HCT116 (cell line): ENCODE data around the gene MYO1F. TPM values are rescaled to one million over a fixed set of nuclear protein-coding genes. Genes with fewer than 3 reads are reported as not detected.

Experiments
- total RNA-seq: library from RNA; stranded (reverse); gene quantifications from one replicate; pipeline ENCODE4 v1.2.1, GENCODE V29; 2021; ENCODE audit not compliant: unreplicated experiment

MYO1F gene
- total RNA-seq, 1 experiment from 2014 or later, result 0.39 TPM

Other genes starting within 250 kb of the MYO1F start
- gene KANK3, start 234.2 kb downstream of the MYO1F start, total RNA-seq, result 21.7 TPM
- 54.8 TPM for gene ANGPTL4, start 213.3 kb downstream of the MYO1F start, total RNA-seq
- 140 TPM for gene RAB11B, start 187.1 kb downstream of the MYO1F start, total RNA-seq
- gene MARCHF2, start 164.1 kb downstream of the MYO1F start, total RNA-seq, result 22.5 TPM
- gene HNRNPM, start 132.5 kb downstream of the MYO1F start, total RNA-seq, result 298 TPM
- 1.3 TPM for gene PRAM1, start 74.8 kb downstream of the MYO1F start, total RNA-seq
- gene ZNF414, start 63.3 kb downstream of the MYO1F start, total RNA-seq, result 31.9 TPM
- 10.2 TPM for gene ADAMTS10, start 33.3 kb upstream of the MYO1F start, total RNA-seq
- not detected for gene NFILZ, start 53.2 kb upstream of the MYO1F start, total RNA-seq
- not detected for gene ACTL9, start 121.4 kb upstream of the MYO1F start, total RNA-seq
- not detected for gene OR2Z1, start 144.2 kb upstream of the MYO1F start, total RNA-seq